IMR-90 (cell line): ENCODE data around the gene RNF223. TPM values are rescaled to one million over a fixed set of nuclear protein-coding genes. Genes with fewer than 3 reads are reported as not detected.

Experiments
- ATAC-seq: fragments of 200-7000 bp; cut with Tn5 transposase; 2 replicates; pipeline ENCODE4 v1.9.1; 2020; ENCODE audit warnings: low read depth, mild to moderate bottlenecking, moderate library complexity
- BruUV-seq: library from RNA; stranded (reverse); fragments of 400-500 nt; replicated peaks from 2 replicates; lab custom pipeline; 2021; lab: Mats Ljungman, UMichigan
- CTCF ChIA-PET: fragments of 300-600 bp; formaldehyde crosslinking; extraction: SDS; loops from one replicate; lab custom pipeline; 2021; ENCODE audit warnings: antibody characterized with exemption; lab: Yijun Ruan, JAX
- POLR2A ChIA-PET: fragments of 300-600 bp; sonication (Branson Sonifier 250); formaldehyde crosslinking; loops from one replicate; lab custom pipeline; 2022; ENCODE audit warnings: antibody characterized with exemption; ENCODE audit not compliant: unreplicated experiment; lab: Charles Lee
- DNase-seq: peaks from one replicate; pipeline ENCODE4 v3.0.0; 2013
- H2AFZ ChIP-seq: replicated peaks from 2 replicates; pipeline ENCODE3; 2013; ENCODE audit warnings: low read length, mild to moderate bottlenecking; ENCODE audit not compliant: poor library complexity
- H2AK5ac ChIP-seq: 2 replicates; pipeline ENCODE4 v1.6.1; 2013; ENCODE audit warnings: low read depth, low read length, inconsistent platforms
- H2AK9ac ChIP-seq: replicated peaks from 2 replicates; pipeline ENCODE3; 2013; ENCODE audit warnings: mild to moderate bottlenecking, low read depth, low read length, moderate library complexity; ENCODE audit not compliant: poor library complexity
- H2BK120ac ChIP-seq: 2 replicates; pipeline ENCODE4 v1.6.1; 2013; ENCODE audit warnings: low read depth, low read length, inconsistent platforms
- H2BK15ac ChIP-seq: 3 replicates; pipeline ENCODE4 v1.6.1; 2013; ENCODE audit warnings: low read depth, low read length, inconsistent platforms
- H2BK20ac ChIP-seq: 2 replicates; pipeline ENCODE4 v1.6.1; 2013; ENCODE audit warnings: low read depth, mild to moderate bottlenecking, inconsistent platforms, low read length, moderate library complexity
- H2BK5ac ChIP-seq: 2 replicates; pipeline ENCODE4 v1.6.1; 2013; ENCODE audit warnings: mild to moderate bottlenecking, low read depth, low read length, inconsistent platforms; ENCODE audit not compliant: poor library complexity, severe bottlenecking
- H3K14ac ChIP-seq: replicated peaks from 2 replicates; pipeline ENCODE4 v1.6.1; 2013; ENCODE audit warnings: low read depth, low read length, inconsistent platforms
- H3K18ac ChIP-seq: 2 replicates; pipeline ENCODE4 v1.6.1; 2013; ENCODE audit warnings: low read depth, low read length, control low read depth
- H3K23ac ChIP-seq: 2 replicates; pipeline ENCODE4 v1.6.1; 2013; ENCODE audit warnings: low read depth, low read length, inconsistent platforms
- H3K27ac ChIP-seq: 2 replicates; pipeline ENCODE4 v1.5.1; 2013; ENCODE audit warnings: mild to moderate bottlenecking, control low read depth, low read length; ENCODE audit not compliant: insufficient read depth
- H3K27me3 ChIP-seq: 2 replicates; pipeline ENCODE4 v1.6.1; 2013; ENCODE audit warnings: low read length; ENCODE audit not compliant: control insufficient read depth, insufficient read depth
- H3K36me3 ChIP-seq: 2 replicates; pipeline ENCODE4 v1.6.1; 2013; ENCODE audit warnings: low read length, mixed read lengths; ENCODE audit not compliant: control insufficient read depth, insufficient read depth
- H3K4ac ChIP-seq: 2 replicates; pipeline ENCODE4 v1.6.1; 2013; ENCODE audit warnings: low read depth, low read length, inconsistent platforms
- H3K4me1 ChIP-seq: 2 replicates; pipeline ENCODE4 v1.6.1; 2013; ENCODE audit warnings: low read length, mixed read lengths; ENCODE audit not compliant: control insufficient read depth, insufficient read depth
- H3K4me2 ChIP-seq: 2 replicates; pipeline ENCODE4 v1.6.1; 2013; ENCODE audit warnings: low read depth, mild to moderate bottlenecking, control low read depth, low read length, moderate library complexity
- H3K4me3 ChIP-seq: 2 replicates; pipeline ENCODE4 v1.5.1; 2013; ENCODE audit warnings: low read depth, mild to moderate bottlenecking, control low read depth, low read length, moderate library complexity; ENCODE audit not compliant: insufficient read depth
- H3K56ac ChIP-seq: 2 replicates; pipeline ENCODE4 v1.6.1; 2013; ENCODE audit warnings: low read length, inconsistent platforms; ENCODE audit not compliant: insufficient read depth; ENCODE audit errors: extremely low read depth
- H3K79me1 ChIP-seq, 2 experiments: 2 replicates each; pipeline ENCODE4 v1.6.1; 2013; ENCODE audit warnings: low read length in 2 of 2, inconsistent platforms in 1 of 2, low read depth in 1 of 2
- H3K9ac ChIP-seq: 2 replicates; pipeline ENCODE4 v1.6.1; 2013; ENCODE audit warnings: low read depth, low read length, control low read depth
- H3K9me1 ChIP-seq: 2 replicates; pipeline ENCODE4 v1.6.1; 2013; ENCODE audit warnings: low read length, inconsistent platforms; ENCODE audit not compliant: insufficient read depth
- H3K9me3 ChIP-seq: 2 replicates; pipeline ENCODE4 v1.6.1; 2013; ENCODE audit warnings: low read length; ENCODE audit not compliant: control insufficient read depth, insufficient read depth
- H4K20me1 ChIP-seq: 2 replicates; pipeline ENCODE4 v1.6.1; 2013; ENCODE audit warnings: low read length, inconsistent platforms; ENCODE audit not compliant: insufficient read depth
- H4K5ac ChIP-seq: 2 replicates; pipeline ENCODE4 v1.6.1; 2013; ENCODE audit warnings: mild to moderate bottlenecking, low read depth, low read length, control low read depth
- H4K8ac ChIP-seq, 2 experiments: 2 replicates each; pipeline ENCODE4 v1.6.1; 2013; ENCODE audit warnings: low read depth in 2 of 2, low read length in 2 of 2, control low read depth in 1 of 2, inconsistent platforms in 1 of 2
- H4K91ac ChIP-seq: 2 replicates; pipeline ENCODE4 v1.6.1; 2013; ENCODE audit warnings: low read depth, low read length, inconsistent platforms; ENCODE audit not compliant: insufficient read depth
- BHLHE40 ChIP-seq: fragments of 150-350 bp; IDR thresholded peaks from 2 replicates; pipeline ENCODE4 v1.6.1; 2016; ENCODE audit warnings: mild to moderate bottlenecking, low read depth, low read length
- CEBPB ChIP-seq: IDR thresholded peaks from 2 replicates; pipeline ENCODE4 v1.6.1; 2012; ENCODE audit warnings: low read depth, low read length, improper control_type of control experiment
- CHD1 ChIP-seq: IDR thresholded peaks from 2 replicates; pipeline ENCODE4 v1.6.1; 2012; ENCODE audit warnings: low read depth, low read length, improper control_type of control experiment
- ELK1 ChIP-seq: fragments of 150-350 bp; IDR thresholded peaks from 2 replicates; pipeline ENCODE4 v1.6.1; 2016; ENCODE audit warnings: low read depth, mild to moderate bottlenecking, low read length, moderate library complexity, borderline replicate concordance
- FOS ChIP-seq: fragments of 150-350 bp; IDR thresholded peaks from 2 replicates; pipeline ENCODE4 v1.6.1; 2016; ENCODE audit warnings: low read depth, low read length
- MAFK ChIP-seq: IDR thresholded peaks from 2 replicates; pipeline ENCODE4 v1.6.1; 2012; ENCODE audit warnings: low read depth, low read length, improper control_type of control experiment
- MXI1 ChIP-seq: IDR thresholded peaks from 2 replicates; pipeline ENCODE4 v1.6.1; 2012; ENCODE audit warnings: low read depth, mild to moderate bottlenecking, low read length, moderate library complexity, borderline replicate concordance
- NFE2L2 ChIP-seq: fragments of 150-350 bp; IDR thresholded peaks from 2 replicates; pipeline ENCODE4 v1.6.1; 2016; ENCODE audit warnings: low read depth, mild to moderate bottlenecking, low read length
- POLR2A ChIP-seq: IDR thresholded peaks from 2 replicates; pipeline ENCODE4 v1.6.1; 2012; ENCODE audit warnings: mild to moderate bottlenecking, low read depth, low read length
- RAD21 ChIP-seq: IDR thresholded peaks from 2 replicates; pipeline ENCODE4 v1.6.1; 2012; ENCODE audit warnings: low read length, improper control_type of control experiment
- RCOR1 ChIP-seq: IDR thresholded peaks from 2 replicates; pipeline ENCODE4 v1.6.1; 2012; ENCODE audit warnings: mild to moderate bottlenecking, low read length, improper control_type of control experiment; ENCODE audit not compliant: insufficient replicate concordance
- RFX5 ChIP-seq: IDR thresholded peaks from 2 replicates; pipeline ENCODE4 v1.8.0; 2012; ENCODE audit warnings: low read depth, mild to moderate bottlenecking, low read length, moderate library complexity
- SMC3 ChIP-seq: fragments of 150-350 bp; IDR thresholded peaks from 2 replicates; pipeline ENCODE4 v1.6.1; 2016; ENCODE audit warnings: low read depth, mild to moderate bottlenecking, antibody characterized with exemption, low read length, moderate library complexity
- WGBS, 2 experiments: methylation state at CpG; one replicate each; pipeline versions ENCODE4 v1.1.5 to v1.1.7; 2013; ENCODE audit warnings: missing lambda C conversion rate in 2 of 2; ENCODE audit not compliant: insufficient read length in 1 of 2; ENCODE audit errors: extremely low coverage in 2 of 2; 5-methylcytosine and 5-hydroxymethylcytosine counted together
- dilution Hi-C: fragments of 300-500 bp; cut with HindIII; formaldehyde crosslinking; loops from one replicate; pipeline ENCODE4 v1.14.3; 2018; ENCODE audit warnings: low sequenced_read_pairs; ENCODE audit not compliant: unreplicated experiment
- in situ Hi-C: fragments of 300-500 bp; cut with MboI; formaldehyde crosslinking; loops from 3 replicates; pipeline ENCODE4 v1.14.3; 2019; ENCODE audit warnings: low sequenced_read_pairs, inconsistent platforms, mixed read lengths
- intact Hi-C: fragments of 100-400 bp; cut with micrococcal nuclease; formaldehyde crosslinking; loops from 2 replicates; pipeline ENCODE4 v1.10.0; 2022
- polyA plus RNA-seq, 3 experiments: library from polyadenylated mRNA; depleted of rRNA; stranded (reverse); fragments of >200 nt; gene quantifications; 2 replicates each; pipeline ENCODE4 v1.2.3, GENCODE V29; 2012; ENCODE audit warnings: low replicate concordance in 1 of 3
- total RNA-seq: library from RNA; depleted of rRNA; stranded (reverse); fragments of >200 nt; gene quantifications from 2 replicates; pipeline ENCODE4 v1.2.3, GENCODE V29; 2012

RNF223 gene
- total and polyA plus RNA-seq, 2 of the 4 experiments (the other 2 are of a cell fraction), result not detected

- Histone ChIP-seq H3K4me1 (0 out of 2 replicates have a peak, but pooled peaks cover 1% of the 10 kb centered on the region), H3K4me2 (no peak overlapping the region), H3K79me1 (peaks cover 6 to 9% of the 10 kb centered on the region in 2 experiments), H3K18ac (no peak overlapping the region), H3K27me3 (no peaks in the 10 kb centered on the region; the same call in 1 of the 2 replicates), H4K20me1 (no peaks in the 10 kb centered on the region), H3K9me1 (peaks cover 9% of the 10 kb centered on the region), H4K5ac (no peak overlapping the region), H3K4me3 (no peak overlapping the region), H2BK120ac (no peak overlapping the region), H3K14ac (no peak overlapping the region), H3K4ac (no peak overlapping the region), H3K56ac (no peak overlapping the region), H3K27ac (no peak overlapping the region), H2AFZ (no peak overlapping the region), H2BK20ac (no peak overlapping the region; the same call in 1 of the 2 replicates), H3K9me3 (0 out of 2 replicates have a peak, but pooled peaks cover 3% of the 10 kb centered on the region), H4K8ac (no peak overlapping the region), H3K36me3 (no peaks in the 10 kb centered on the region), H3K9ac (no peak overlapping the region), H2AK5ac (no peak overlapping the region), H2BK5ac (no peak overlapping the region), H3K23ac (no peak overlapping the region), H2AK9ac (no peak overlapping the region), H4K91ac (no peak overlapping the region), H2BK15ac (no peak overlapping the region)
- dilution Hi-C loops (no loop called here), in situ Hi-C loops (no loop called here), intact Hi-C loops (loop anchor here (5.0 kb wide), 1 partner anchor 87 kb away; no protein-coding TSS in a partner anchor)
- 74% methylated on average over 5 of the region's 20 CpGs; no CpG with 5 or more reads in 1 of the 2 experiments for WGBS, 2 experiments
- DNase-seq, result no peak
- ATAC-seq, result no peak
- no TSS peak for BruUV-seq
- ChIA-PET CTCF (no interaction called here), POLR2A (no interaction called here)
- no peak for TF ChIP-seq MXI1
- no peak for TF ChIP-seq BHLHE40
- TF ChIP-seq POLR2A, result no peak
- no peak for TF ChIP-seq SMC3
- TF ChIP-seq ELK1, result no peak
- TF ChIP-seq RFX5, result no peak
- TF ChIP-seq RCOR1, result no peak
- no peak for TF ChIP-seq NFE2L2
- no peak for TF ChIP-seq FOS
- no peak for TF ChIP-seq RAD21
- TF ChIP-seq CEBPB, result no peak
- TF ChIP-seq CHD1, result no peak
- no peak for TF ChIP-seq MAFK
These were observed 45.3 kb upstream of the RNF223 start for GRCh38 chr1:1119272-1119890.
